GM19240 (cell line): Measurements from ENCODE around the gene NAV2.
"Not testable (repeated sequence)": the region's sequence is repeated elsewhere in the genome, so short reads cannot be mapped to it uniquely, and the experiment has no call there.

Experiments used
- DNase-seq: peaks from one replicate; pipeline ENCODE4 v3.0.0; 2011; ENCODE audit warnings: low spot score; ENCODE audit not compliant: insufficient read length

NAV2 gene

GRCh38 chr11:20075627-20076026 lies 363.0 kb downstream of the NAV2 start:
- DNase-seq, result no peak

GRCh38 chr11:20078846-20079245 lies 366.2 kb downstream of the NAV2 start:
- DNase-seq, result no peak

DNA sequence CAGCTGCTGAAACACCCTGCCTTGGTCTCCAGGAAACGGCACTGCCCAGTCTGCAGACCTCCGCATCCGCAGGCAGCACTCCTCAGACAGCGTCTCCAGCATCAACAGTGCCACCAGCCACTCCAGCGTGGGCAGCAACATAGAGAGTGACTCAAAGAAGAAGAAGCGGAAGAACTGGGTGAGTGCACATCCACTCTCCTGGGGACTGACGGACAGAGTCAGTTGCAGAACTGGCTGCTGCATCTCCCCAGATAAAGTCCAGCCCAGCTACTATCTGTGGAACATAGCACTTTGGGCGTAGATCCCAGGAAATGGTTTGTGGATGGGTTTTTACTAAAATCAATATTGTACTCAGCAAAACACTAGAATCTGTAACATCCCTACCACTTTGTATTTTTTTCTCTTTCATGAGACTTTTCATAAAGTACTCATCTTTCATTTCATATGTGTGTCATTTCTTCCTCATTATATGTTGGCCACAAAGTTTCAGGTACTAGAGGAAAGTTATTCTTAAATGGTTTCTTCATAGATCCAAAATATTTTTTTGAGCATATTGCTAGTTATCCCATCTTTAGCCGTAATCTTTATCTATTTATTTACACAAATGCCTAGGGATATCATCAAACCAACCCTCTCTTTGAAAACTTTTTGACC lies 367.5 kb downstream of the NAV2 start:
- no peak for DNase-seq

GRCh38 chr11:20081336-20081735 lies 368.7 kb downstream of the NAV2 start:
- no peak for DNase-seq

DNA sequence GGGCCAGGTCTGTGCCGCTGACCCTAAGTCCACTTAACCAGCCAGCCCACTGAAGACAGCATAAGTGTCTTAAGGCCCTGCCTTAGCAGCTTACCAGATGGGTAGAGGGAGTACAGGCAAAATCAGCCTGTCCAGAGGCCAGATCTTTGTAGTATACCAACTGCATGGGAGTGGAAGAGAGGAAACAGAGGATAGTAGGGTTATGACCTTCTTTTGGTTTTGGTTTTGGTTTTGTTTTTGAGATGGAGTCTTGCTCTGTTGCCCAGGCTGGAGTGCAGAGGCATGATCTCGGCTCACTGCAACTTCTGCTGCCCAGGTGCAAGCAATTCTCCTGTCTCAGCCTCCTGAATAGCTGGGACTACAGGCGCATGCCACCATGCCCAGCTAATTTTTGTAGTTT lies 371.2 kb downstream of the NAV2 start:
- DNase-seq, result not testable (repeated sequence)

GRCh38 chr11:20084921-20085814 lies 372.5 kb downstream of the NAV2 start:
- no peak for DNase-seq

GRCh38 chr11:20085918-20086317 lies 373.3 kb downstream of the NAV2 start:
- DNase-seq, result no peak

- DNase-seq, result no peak
Observed at GRCh38 chr11:20087118-20087521, 374.5 kb downstream of the NAV2 start.

DNA sequence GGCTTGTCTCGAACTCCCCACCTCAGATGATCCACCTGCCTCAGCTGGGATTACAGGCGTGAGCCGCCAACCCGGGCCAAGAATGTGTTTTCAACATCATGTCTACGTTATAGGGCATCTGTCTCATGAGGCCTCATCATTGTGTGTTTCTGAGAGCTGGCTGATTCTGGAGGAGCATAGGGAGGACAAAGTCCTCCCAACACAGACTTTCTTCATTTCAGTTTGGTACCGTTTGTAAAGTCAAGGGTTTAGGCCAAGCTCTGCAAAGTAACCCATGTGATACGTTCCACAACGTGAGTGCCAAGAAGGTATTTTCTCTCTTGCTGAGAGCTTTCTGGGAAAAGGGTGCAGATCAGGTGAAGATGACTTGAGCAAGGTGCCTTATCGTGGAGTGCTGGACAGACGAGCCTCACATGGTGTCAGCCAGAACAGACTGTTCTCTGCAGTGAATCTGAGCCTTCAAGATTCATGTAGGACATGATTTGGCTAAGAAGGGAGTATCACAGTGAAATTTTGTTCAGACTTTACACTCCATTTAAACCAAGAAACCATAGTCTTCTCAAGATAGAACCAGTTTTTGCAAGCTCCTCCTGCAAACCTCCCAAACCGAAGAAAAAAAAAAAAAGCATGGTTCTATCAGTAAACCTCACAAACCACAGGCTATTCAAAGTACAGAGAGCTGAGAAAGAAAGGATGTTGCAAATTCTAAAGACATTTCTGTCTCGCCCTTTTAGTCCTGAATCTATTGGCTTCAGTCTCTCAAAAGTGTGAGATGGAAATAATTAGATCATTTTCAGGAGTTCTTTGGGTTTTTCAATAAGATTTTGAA lies 376.0 kb downstream of the NAV2 start:
- no peak for DNase-seq

- no peak for DNase-seq
Observed at GRCh38 chr11:20089367-20089766, 376.7 kb downstream of the NAV2 start.

- no peak for DNase-seq
Observed at GRCh38 chr11:20089796-20090653, 377.4 kb downstream of the NAV2 start.

GRCh38 chr11:20090654-20091374 lies 378.2 kb downstream of the NAV2 start:
- no peak for DNase-seq

DNA sequence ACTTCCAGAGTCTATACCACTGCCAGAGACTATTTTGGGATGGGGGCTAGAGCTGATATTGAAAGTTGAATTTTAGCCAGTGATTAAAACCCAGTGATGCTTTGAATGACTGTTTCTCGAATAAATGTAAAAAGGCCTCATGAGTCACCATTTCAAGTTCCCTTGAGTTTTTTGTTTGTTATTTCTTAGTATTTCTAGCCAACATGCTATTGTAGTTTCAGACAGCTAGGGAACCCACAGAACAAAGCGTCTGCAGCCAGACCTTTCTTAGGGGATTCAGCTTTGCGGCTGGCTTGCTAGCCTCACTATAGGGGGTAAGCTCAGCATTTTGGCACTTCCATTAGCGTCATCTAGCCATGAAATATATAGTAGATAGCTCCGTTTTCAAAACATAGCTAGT lies 381.1 kb downstream of the NAV2 start:
- DNase-seq, result no peak

DNA sequence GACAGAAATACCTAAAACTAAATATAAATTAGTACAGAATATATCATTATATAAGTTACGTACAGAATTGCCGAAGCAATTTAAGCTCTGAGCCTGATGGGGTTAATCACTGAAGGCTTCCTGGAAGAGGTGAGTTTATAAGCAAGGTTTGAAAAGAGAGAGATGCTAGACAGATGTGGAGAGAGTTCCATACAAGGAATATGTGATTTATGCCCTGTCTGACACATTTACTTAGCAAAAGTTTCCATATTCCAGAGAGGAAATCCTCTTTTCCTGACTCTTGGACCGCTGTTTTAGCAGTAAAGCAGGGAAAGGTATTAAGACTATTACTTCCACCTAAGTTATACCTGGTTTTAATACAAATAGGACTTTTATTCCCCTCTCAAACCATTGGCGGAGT lies 382.6 kb downstream of the NAV2 start:
- no peak for DNase-seq

GRCh38 chr11:20097319-20098221 lies 384.9 kb downstream of the NAV2 start:
- no peak for DNase-seq

DNA sequence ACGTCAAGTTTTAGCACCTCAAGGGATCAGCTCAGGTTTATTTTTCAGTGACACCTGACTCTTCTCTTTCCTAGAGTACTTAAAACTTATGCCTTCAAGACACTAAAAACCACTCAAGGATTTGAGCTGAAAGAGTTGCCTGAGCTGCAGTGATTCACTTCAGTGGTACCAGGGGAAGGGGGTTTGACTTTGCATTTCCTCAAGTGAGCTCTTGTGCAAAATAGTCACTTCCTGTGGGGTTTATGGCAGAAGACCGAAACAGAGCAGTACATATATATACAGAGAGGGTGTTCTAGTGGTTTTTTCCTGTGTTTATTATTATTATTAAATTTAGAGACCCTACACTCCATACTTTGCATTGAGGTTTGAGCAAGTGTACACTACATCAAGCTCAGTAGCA lies 386.9 kb downstream of the NAV2 start:
- no peak for DNase-seq

- DNase-seq, result no peak
Observed at GRCh38 chr11:20102397-20102796, 389.8 kb downstream of the NAV2 start.

DNA sequence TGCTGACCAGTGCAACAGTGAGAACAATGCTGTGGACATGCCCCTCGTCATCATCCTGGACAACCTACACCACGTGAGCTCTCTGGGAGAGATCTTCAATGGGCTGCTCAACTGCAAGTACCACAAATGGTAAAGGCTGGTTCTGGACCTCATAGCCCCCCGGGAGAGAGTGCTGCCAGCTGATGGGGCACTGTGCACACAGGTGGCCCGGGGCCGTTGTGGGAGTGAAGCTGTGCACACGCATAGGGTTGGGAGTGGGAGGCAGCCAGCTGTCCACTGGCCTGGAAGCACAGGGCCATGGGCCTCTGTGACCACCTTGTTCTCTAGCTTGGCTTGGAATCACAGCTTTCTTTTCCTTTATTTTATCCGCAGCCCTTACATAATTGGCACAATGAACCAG lies 390.6 kb downstream of the NAV2 start:
- no peak for DNase-seq

GRCh38 chr11:20105427-20105826 lies 392.8 kb downstream of the NAV2 start:
- no peak for DNase-seq
